ENCODE measurements around the gene ATP8B4.

GRCh38 chr15:50168379-50168778 is 49.3 kb upstream of the ATP8B4 start:
- TF ChIP-seq, protein P1, sequence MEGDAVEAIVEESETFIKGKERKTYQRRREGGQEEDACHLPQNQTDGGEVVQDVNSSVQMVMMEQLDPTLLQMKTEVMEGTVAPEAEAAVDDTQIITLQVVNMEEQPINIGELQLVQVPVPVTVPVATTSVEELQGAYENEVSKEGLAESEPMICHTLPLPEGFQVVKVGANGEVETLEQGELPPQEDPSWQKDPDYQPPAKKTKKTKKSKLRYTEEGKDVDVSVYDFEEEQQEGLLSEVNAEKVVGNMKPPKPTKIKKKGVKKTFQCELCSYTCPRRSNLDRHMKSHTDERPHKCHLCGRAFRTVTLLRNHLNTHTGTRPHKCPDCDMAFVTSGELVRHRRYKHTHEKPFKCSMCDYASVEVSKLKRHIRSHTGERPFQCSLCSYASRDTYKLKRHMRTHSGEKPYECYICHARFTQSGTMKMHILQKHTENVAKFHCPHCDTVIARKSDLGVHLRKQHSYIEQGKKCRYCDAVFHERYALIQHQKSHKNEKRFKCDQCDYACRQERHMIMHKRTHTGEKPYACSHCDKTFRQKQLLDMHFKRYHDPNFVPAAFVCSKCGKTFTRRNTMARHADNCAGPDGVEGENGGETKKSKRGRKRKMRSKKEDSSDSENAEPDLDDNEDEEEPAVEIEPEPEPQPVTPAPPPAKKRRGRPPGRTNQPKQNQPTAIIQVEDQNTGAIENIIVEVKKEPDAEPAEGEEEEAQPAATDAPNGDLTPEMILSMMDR (IDR thresholded peaks at IDR 0.05): no peak
- TF ChIP-seq POLR2A (IDR thresholded peaks at IDR 0.05): no peak

All from thyroid gland (tissue), 4 donors.